Muscle of leg (tissue), 11 donors: ENCODE measurements around the gene FAM114A1. TPM values are rescaled to one million over a fixed set of nuclear protein-coding genes. Genes with fewer than 3 reads are reported as not detected.

Experiments used
- DNase-seq: peaks from one replicate; pipeline ENCODE4 v3.0.0; 2013
- H3K27ac ChIP-seq: one replicate; pipeline ENCODE4 v1.5.1; 2013; ENCODE audit warnings: mild to moderate bottlenecking, low read length, control low read depth
- H3K27me3 ChIP-seq: one replicate; pipeline ENCODE4 v1.6.1; 2013; ENCODE audit warnings: low read length; ENCODE audit not compliant: control insufficient read depth, insufficient read depth
- H3K36me3 ChIP-seq: one replicate; pipeline ENCODE4 v1.6.1; 2013; ENCODE audit warnings: low read length; ENCODE audit not compliant: control insufficient read depth, insufficient read depth
- H3K4me1 ChIP-seq: one replicate; pipeline ENCODE4 v1.6.1; 2013; ENCODE audit warnings: low read length; ENCODE audit not compliant: control insufficient read depth, insufficient read depth
- H3K4me3 ChIP-seq: one replicate; pipeline ENCODE4 v1.5.1; 2013; ENCODE audit warnings: low read length, control low read depth
- H3K9me3 ChIP-seq: replicated peaks from 2 replicates; pipeline ENCODE4 v1.6.1; 2013; ENCODE audit warnings: low read depth, low read length; ENCODE audit not compliant: control insufficient read depth
- WGBS: methylation state at CpG from one replicate; pipeline ENCODE4 v1.1.5; 2013; ENCODE audit warnings: missing lambda C conversion rate; ENCODE audit not compliant: insufficient coverage; 5-methylcytosine and 5-hydroxymethylcytosine counted together
- polyA plus RNA-seq, 8 donors: library from polyadenylated mRNA; unstranded; fragments of 120-200 nt; gene quantifications; one replicate each; pipeline versions ENCODE4 v1.2.1 to v1.2.3, GENCODE V29; 2013; ENCODE audit warnings: inconsistent platforms in 1 of 8, low replicate concordance in 1 of 8; ENCODE audit not compliant: insufficient read length in 8 of 8, insufficient read depth in 1 of 8
- total RNA-seq: library from RNA; stranded (reverse); fragments of 120-200 nt; gene quantifications from one replicate; pipeline ENCODE4 v1.2.4, GENCODE V29; 2013

Gene FAM114A1
- total and polyA plus RNA-seq, 9 donors: 44.9 to 77.9 (median 54.2) TPM

DNA sequence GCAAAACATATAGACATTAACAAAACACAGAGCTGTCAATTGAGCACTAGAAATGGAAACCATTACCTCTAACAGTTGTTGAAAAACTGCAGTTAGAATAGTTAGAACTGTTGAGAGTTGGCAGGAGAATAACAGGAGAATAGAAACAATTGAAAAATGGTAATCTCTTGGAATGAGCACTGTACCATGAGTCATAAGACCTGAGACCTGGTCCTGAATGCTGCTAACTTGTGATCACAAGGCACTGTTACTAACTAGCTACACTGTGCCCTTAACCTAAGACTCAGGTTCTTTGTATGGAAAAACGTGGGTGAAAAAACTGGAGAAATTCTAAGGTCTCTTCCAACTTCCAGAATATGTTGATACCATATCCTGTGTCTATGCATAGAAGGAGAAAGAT is 29.3 kb downstream of the FAM114A1 start:
- DNase-seq: no peak
- Histone ChIP-seq H3K36me3 (peaks cover 50% of the 10 kb centered on the region), H3K4me1 (no peaks in the 10 kb centered on the region), H3K27me3 (no peaks in the 10 kb centered on the region), H3K27ac (no peak overlapping the region), H3K9me3 (no peaks in the 10 kb centered on the region), H3K4me3 (no peak overlapping the region)
- no CpG with 5 or more reads among the region's 1 CpG for WGBS

DNA sequence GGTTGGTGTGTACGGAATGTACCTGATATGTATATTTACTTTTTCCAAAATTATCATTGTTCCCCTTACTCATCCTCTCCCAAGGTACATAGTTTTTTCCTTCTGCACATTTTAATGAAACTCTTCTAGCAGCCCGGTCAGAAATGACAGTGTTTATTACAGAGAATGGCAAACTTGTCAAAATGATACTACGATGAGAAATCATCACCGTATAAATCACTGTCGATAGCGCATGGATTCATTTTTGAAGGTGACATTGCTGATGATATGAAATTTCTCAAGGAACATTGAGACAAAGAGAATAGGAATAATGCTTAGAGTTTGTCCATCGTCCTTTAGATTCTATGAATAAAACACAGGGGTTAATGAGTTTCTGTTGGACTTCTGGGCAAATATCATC is 30.6 kb downstream of the FAM114A1 start:
- Histone ChIP-seq H3K4me3 (no peak overlapping the region), H3K27me3 (no peaks in the 10 kb centered on the region), H3K27ac (no peak overlapping the region), H3K9me3 (no peaks in the 10 kb centered on the region), H3K36me3 (peaks cover 40% of the 10 kb centered on the region), H3K4me1 (no peaks in the 10 kb centered on the region)
- no CpG with 5 or more reads among the region's 7 CpGs for WGBS
- DNase-seq: no peak

DNA sequence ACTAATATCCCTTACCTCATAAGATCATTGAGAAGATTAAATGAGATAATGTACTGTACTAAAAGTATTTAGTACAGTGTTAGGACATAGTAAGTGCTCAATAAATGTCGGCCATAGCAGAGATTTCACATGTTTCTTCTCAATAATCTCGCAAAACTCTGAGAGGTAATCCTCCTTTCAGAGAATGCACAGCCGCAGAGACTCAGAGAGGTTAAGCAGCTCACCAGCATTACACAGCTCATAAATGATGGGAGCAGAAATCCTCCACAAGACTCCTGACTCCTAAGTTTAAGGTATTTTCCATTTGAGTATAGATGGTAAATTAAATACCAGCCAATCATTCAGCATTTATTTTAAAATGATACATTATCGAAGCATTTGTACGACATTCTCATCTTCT is 34.6 kb downstream of the FAM114A1 start:
- Histone ChIP-seq H3K36me3 (peaks cover 45% of the 10 kb centered on the region), H3K27ac (no peak overlapping the region), H3K9me3 (no peaks in the 10 kb centered on the region), H3K4me3 (no peak overlapping the region), H3K27me3 (no peaks in the 10 kb centered on the region), H3K4me1 (no peaks in the 10 kb centered on the region)
- WGBS: 92% methylated on average over 2 of the region's 5 CpGs
- DNase-seq: no peak

DNA sequence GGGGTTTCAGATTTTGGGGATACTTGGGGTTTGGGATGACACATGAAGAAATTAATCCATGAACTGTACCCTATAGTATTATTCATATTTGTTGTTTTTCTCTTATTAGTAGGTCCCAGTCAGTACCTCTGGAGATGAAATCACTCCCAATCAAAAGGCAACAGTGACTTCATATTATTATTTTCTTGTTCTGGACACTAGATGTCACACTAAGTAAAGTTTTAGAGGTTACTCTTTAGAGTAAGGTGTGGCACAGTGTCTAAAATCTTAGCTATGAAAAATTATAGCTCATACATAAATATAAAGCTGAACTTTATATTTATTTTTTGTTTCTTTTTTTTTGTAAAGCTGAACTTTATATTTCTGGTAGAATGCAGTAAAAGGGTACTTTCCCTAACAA is 35.1 kb downstream of the FAM114A1 start:
- no peaks in the 10 kb centered on the region for H3K27me3 ChIP-seq
- DNase-seq: peak; percentile 45
- H3K36me3 ChIP-seq: peaks cover 48% of the 10 kb centered on the region
- H3K4me3 ChIP-seq: no peak overlapping the region
- H3K27ac ChIP-seq: no peak overlapping the region
- H3K4me1 ChIP-seq: no peaks in the 10 kb centered on the region
- H3K9me3 ChIP-seq: no peaks in the 10 kb centered on the region

DNA sequence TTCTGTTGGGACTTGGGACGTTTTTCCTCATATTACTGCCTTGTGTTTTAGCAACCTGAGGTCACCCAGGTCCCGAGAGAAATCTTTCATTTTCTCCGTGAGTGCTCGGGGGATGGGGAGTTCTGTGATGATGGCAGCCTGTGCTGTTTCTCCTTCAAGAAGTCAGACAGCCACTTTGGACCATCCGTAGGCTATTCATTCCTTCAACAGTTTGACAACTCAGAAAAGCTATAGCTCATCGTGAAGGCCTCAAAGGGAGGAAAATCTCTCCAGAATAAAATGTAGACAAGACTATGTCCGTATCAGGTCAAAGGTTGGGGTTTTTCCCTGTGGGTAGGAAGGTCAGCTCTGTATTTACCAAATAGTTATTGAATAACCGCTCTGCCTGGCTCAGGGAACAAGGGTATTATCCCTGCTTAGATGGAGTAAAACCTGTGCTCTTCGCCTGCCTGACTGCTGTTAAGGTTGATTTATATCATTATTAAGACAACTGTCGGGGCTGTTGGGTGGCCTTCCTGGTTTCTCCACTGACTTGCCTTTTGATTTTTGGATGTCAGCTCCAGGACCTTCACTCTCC is 36.6 kb downstream of the FAM114A1 start:
- no peak overlapping the region for H3K4me3 ChIP-seq
- no peak for DNase-seq
- H3K36me3 ChIP-seq: peaks cover 50% of the 10 kb centered on the region
- H3K27ac ChIP-seq: no peak overlapping the region
- no peaks in the 10 kb centered on the region for H3K9me3 ChIP-seq
- H3K4me1 ChIP-seq: no peaks in the 10 kb centered on the region
- no peaks in the 10 kb centered on the region for H3K27me3 ChIP-seq
- WGBS: 67% methylated on average over 2 of the region's 10 CpGs

DNA sequence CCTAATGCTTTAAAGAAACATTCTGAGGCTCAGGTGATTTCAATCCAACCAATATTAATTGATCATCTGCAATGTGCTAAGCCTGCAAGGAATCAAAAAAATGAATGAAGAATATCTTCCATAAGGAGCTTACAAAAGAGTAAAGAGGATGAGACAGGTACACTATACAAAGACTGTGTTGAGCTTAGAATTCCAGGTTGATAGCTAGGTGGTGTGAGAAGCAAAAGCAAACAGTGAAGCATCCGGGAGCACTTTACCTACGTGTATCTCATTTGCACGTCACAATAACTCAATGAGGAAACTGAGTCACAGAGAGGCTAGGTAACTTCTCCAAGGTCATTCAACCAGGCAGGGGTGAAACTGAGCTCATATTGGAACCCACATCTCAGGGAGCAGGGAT is 37.1 kb downstream of the FAM114A1 start:
- no peak for DNase-seq
- Histone ChIP-seq H3K4me3 (no peak overlapping the region), H3K9me3 (no peaks in the 10 kb centered on the region), H3K27me3 (no peaks in the 10 kb centered on the region), H3K27ac (no peak overlapping the region), H3K36me3 (peaks cover 52% of the 10 kb centered on the region), H3K4me1 (no peaks in the 10 kb centered on the region)
- WGBS: 93% methylated on average over 3 of the region's 3 CpGs

DNA sequence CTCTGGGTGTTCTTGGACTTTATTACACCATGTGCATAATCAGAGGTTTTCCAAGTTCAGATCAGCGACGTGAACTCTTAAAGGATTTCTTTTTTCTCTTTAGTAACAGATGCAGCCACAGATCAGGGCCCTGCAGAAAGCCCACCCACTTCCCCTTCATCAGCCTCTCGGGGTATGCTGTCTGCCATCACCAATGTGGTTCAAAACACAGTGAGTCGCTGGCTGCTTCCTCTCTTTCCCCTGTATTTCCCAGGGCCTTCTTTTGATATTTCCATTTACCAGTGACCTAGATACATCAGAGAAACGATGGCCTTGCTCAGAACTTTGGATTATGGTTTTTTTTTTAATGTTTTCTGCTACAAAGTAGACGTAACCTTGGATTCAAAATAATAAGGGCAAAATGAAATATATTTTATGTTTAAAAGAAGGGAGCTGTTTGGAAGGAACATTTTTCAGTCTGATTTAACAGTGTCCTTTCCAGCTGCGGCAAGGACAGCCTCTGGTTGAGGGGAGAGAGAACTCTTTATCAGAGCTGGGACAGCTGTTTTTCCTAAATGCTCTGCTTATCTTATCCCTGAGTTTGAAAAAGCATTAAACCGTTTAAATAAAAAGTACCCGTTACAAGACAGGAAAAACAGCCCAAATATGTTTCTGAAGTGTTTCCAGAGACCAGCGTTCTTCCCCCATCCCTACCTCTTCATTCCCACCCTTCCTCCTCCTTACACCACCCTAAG is 38.2 kb downstream of the FAM114A1 start:
- Histone ChIP-seq H3K4me1 (no peaks in the 10 kb centered on the region), H3K36me3 (peaks cover 61% of the 10 kb centered on the region), H3K4me3 (no peak overlapping the region), H3K9me3 (no peaks in the 10 kb centered on the region), H3K27me3 (no peaks in the 10 kb centered on the region), H3K27ac (no peak overlapping the region)
- no peak for DNase-seq
- 48% methylated on average over 5 of the region's 10 CpGs for WGBS

DNA sequence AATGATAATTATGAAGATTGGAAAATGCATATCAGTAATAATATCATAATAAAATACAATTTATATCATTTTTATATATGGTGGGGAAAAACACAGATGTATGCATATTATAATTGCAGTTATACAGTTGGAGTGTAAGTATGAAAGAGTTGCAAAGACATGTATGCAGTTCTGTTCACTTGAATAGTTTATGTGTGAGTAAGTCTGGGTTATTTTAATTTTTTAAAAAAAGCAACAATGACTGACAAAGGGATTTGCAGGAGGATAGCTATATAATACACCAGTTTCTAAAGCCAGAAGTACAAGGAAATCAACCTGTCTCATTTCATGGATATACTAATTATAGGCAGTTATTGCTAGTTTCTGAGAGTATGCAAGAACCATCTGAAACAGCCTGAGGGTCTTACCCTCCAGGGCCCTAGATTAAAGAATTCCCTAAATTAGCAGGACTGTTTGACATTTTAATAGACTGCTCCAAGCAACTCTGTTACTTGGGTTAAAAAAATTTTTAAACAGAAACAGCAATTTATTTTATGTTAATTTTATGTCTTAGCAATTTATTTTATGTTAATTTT is 40.2 kb downstream of the FAM114A1 start:
- no peaks in the 10 kb centered on the region for H3K27me3 ChIP-seq
- no peaks in the 10 kb centered on the region for H3K4me1 ChIP-seq
- H3K27ac ChIP-seq: no peak overlapping the region
- H3K9me3 ChIP-seq: no peaks in the 10 kb centered on the region
- no peak overlapping the region for H3K4me3 ChIP-seq
- peaks cover 74% of the 10 kb centered on the region for H3K36me3 ChIP-seq
- DNase-seq: no peak

DNA sequence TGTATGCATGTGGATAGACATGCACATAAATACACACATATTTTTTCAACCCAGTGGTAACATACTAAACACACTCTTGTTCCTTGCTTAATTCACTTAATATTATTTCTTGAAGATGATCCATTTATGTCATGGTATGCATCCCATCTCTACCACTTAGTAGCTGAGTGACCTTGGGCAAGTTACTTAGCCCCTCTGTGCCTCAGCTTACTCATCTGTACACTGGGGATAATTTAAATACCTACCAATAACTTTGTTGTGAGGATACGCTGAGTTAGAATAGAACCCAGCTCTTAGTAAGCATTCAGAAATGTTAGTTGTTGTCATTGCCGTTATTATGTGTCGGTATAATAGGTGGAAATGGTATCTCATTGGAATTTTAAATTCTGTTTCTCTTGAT is 41.4 kb downstream of the FAM114A1 start:
- WGBS: no CpG with 5 or more reads among the region's 3 CpGs
- Histone ChIP-seq H3K27me3 (no peaks in the 10 kb centered on the region), H3K4me1 (no peaks in the 10 kb centered on the region), H3K27ac (no peak overlapping the region), H3K4me3 (no peak overlapping the region), H3K9me3 (no peaks in the 10 kb centered on the region), H3K36me3 (peaks cover 83% of the 10 kb centered on the region)
- no peak for DNase-seq

DNA sequence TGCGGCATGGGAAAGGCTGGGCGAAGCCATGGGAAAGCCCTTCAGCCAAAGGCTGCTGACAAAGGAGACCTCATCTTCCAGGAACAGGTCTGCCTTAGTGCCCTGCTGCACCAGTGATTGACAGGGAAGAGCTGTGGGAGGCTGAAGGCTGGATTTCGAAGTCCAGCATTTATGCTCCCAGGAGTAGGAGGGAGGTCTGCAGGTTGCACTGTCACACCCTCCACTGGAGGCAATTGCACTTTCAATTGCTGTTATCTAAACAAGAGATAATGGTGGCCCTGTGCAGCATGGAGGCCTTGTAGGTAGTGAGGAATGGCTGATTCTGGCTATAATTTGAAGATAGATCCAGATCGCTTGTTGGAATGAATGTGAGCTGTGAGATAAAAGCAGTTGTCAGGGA is 43.7 kb downstream of the FAM114A1 start:
- H3K27ac ChIP-seq: no peak overlapping the region
- H3K36me3 ChIP-seq: peaks cover 82% of the 10 kb centered on the region
- DNase-seq: no peak
- H3K9me3 ChIP-seq: no peaks in the 10 kb centered on the region
- no peaks in the 10 kb centered on the region for H3K4me1 ChIP-seq
- no peak overlapping the region for H3K4me3 ChIP-seq
- 78% methylated on average over 3 of the region's 4 CpGs for whole genome bisulfite sequencing
- H3K27me3 ChIP-seq: no peaks in the 10 kb centered on the region
